ENCODE measurements around the gene PKD1L1.
A peak's percentile ranks its signal among the peaks of the same experiment; 100 is the strongest.

The PKD1L1 gene

GRCh38 chr7:47893238-47893637 is 55.0 kb downstream of the PKD1L1 start:
- TF ChIP-seq CTCF (IDR thresholded peaks at IDR 0.05) (peak; percentile 86), ZFX (IDR thresholded peaks at IDR 0.05; ENCODE audit: borderline replicate concordance) (no peak)
- H3K27ac ChIP-seq, result no peak overlapping the region

GRCh38 chr7:47890606-47891005 is 57.7 kb downstream of the PKD1L1 start:
- TF ChIP-seq CTCF (IDR thresholded peaks at IDR 0.05) (no peak), ZFX (IDR thresholded peaks at IDR 0.05; ENCODE audit: borderline replicate concordance) (no peak)
- H3K27ac ChIP-seq, result no peak overlapping the region

GRCh38 chr7:47890125-47890524 is 58.1 kb downstream of the PKD1L1 start:
- TF ChIP-seq CTCF (IDR thresholded peaks at IDR 0.05) (no peak), ZFX (IDR thresholded peaks at IDR 0.05; ENCODE audit: borderline replicate concordance) (no peak)
- H3K27ac ChIP-seq, result no peak overlapping the region

GRCh38 chr7:47889723-47890122 is 58.5 kb downstream of the PKD1L1 start:
- no peak overlapping the region for H3K27ac ChIP-seq
- no peak for TF ChIP-seq ZFX (IDR thresholded peaks at IDR 0.05; ENCODE audit: borderline replicate concordance)
- no peak for TF ChIP-seq CTCF (IDR thresholded peaks at IDR 0.05)

- no peak overlapping the region for H3K27ac ChIP-seq
- TF ChIP-seq ZFX (IDR thresholded peaks at IDR 0.05; ENCODE audit: borderline replicate concordance) (no peak), CTCF (IDR thresholded peaks at IDR 0.05) (no peak)
These were observed 59.6 kb downstream of the PKD1L1 start for GRCh38 chr7:47888371-47889265.

- TF ChIP-seq ZFX (IDR thresholded peaks at IDR 0.05; ENCODE audit: borderline replicate concordance) (no peak), CTCF (IDR thresholded peaks at IDR 0.05) (no peak)
- H3K27ac ChIP-seq, result no peak overlapping the region
These were observed 61.1 kb downstream of the PKD1L1 start for GRCh38 chr7:47887016-47887640.

All from 22Rv1 (cell line).